CD4-positive, alpha-beta T cell (primary cell): ENCODE measurements around the gene ZNF91. TPM values are rescaled to one million over a fixed set of nuclear protein-coding genes. Genes with fewer than 3 reads are reported as not detected.
"Not testable (repeated sequence)": the region's sequence is repeated elsewhere in the genome, so short reads cannot be mapped to it uniquely, and the experiment has no call there.

Experiments used
- ATAC-seq: fragments of 200-7000 bp; cut with Tn5 transposase; one replicate; pipeline ENCODE4 v1.10.0; 2022; ENCODE audit warnings: mild to moderate bottlenecking; ENCODE audit not compliant: poor library complexity
- CTCF ChIA-PET: fragments of 350-600 bp; sonication (Branson Sonifier 250); formaldehyde crosslinking; loops from one replicate; lab custom pipeline; 2021; ENCODE audit warnings: antibody characterized with exemption, inconsistent platforms; lab: Charles Lee
- POLR2A ChIA-PET: fragments of 350-600 bp; sonication (Branson Sonifier 250); formaldehyde crosslinking; loops from one replicate; lab custom pipeline; 2021; ENCODE audit warnings: antibody characterized with exemption, inconsistent platforms; lab: Charles Lee
- DNase-seq, 14 experiments: peaks; one replicate each; pipeline ENCODE4 v3.0.0-alpha.2; 2013 to 2020; ENCODE audit warnings: mixed read lengths in 2 of 14
- H3K27ac ChIP-seq, 2 donors: one replicate each; pipeline versions ENCODE4 v1.5.1 to v1.7.0; 2013; ENCODE audit warnings: low read length in 2 of 2, low read depth in 1 of 2, mild to moderate bottlenecking in 1 of 2
- H3K27me3 ChIP-seq, 2 experiments: 1 replicate in 1 of 2; 2 replicates in 1 of 2; pipeline versions ENCODE4 v1.6.1 to v1.7.0; 2013; ENCODE audit warnings: low read length in 2 of 2, control low read depth in 1 of 2, mild to moderate bottlenecking in 1 of 2, moderate library complexity in 1 of 2; ENCODE audit not compliant: insufficient read depth in 2 of 2, control insufficient read depth in 1 of 2
- H3K36me3 ChIP-seq: one replicate; pipeline ENCODE4 v1.6.1; 2013; ENCODE audit warnings: low read length, control low read depth; ENCODE audit not compliant: insufficient read depth
- H3K4me1 ChIP-seq: one replicate; pipeline ENCODE4 v1.6.1; 2013; ENCODE audit warnings: low read length, control low read depth; ENCODE audit not compliant: insufficient read depth
- H3K4me3 ChIP-seq: one replicate; pipeline ENCODE4 v1.5.1; 2013; ENCODE audit warnings: mild to moderate bottlenecking, low read length, moderate library complexity
- H3K9me3 ChIP-seq, 2 experiments: 1 replicate in 1 of 2; 2 replicates in 1 of 2; pipeline versions ENCODE4 v1.6.1 to v1.7.0; 2013; ENCODE audit warnings: low read length in 2 of 2, mild to moderate bottlenecking in 2 of 2, control low read depth in 1 of 2, moderate library complexity in 1 of 2; ENCODE audit not compliant: control insufficient read depth in 1 of 2, insufficient read depth in 1 of 2
- H3K27ac Mint-ChIP-seq: one replicate; pipeline ENCODE4 v1.8.0; 2020; ENCODE audit warnings: mixed read lengths
- H3K27me3 Mint-ChIP-seq: one replicate; pipeline ENCODE4 v1.8.0; 2021; ENCODE audit warnings: mixed read lengths
- H3K36me3 Mint-ChIP-seq: one replicate; pipeline ENCODE4 v1.8.0; 2021; ENCODE audit warnings: low read depth, mixed read lengths
- H3K4me1 Mint-ChIP-seq: one replicate; pipeline ENCODE4 v1.8.0; 2021; ENCODE audit warnings: low read depth, mixed read lengths
- H3K4me3 Mint-ChIP-seq: one replicate; pipeline ENCODE4 v1.8.0; 2020; ENCODE audit warnings: mild to moderate bottlenecking, mixed read lengths
- H3K9me3 Mint-ChIP-seq: one replicate; pipeline ENCODE4 v1.8.0; 2020; ENCODE audit warnings: mixed read lengths
- intact Hi-C, 2 experiments: fragments of 100-400 bp; cut with DNase I in 1 of 2; cut with micrococcal nuclease in 1 of 2; formaldehyde crosslinking; loops; one replicate each; pipeline versions ENCODE4 v1.15.1 to v1.9.0; 2023 to 2025; cut with DNase I, micrococcal nuclease
- total RNA-seq, 174 experiments: library from RNA in 2 of 174; stranded (reverse) in 2 of 174; gene quantifications; one replicate each; pipeline ENCODE4 v1.2.3 and lab custom pipeline; 2021 to 2026
- TF ChIP-seq, protein P1 (sequence below): fragments of 200-600 bp; IDR thresholded peaks from one replicate; pipeline ENCODE4 v1.8.0; 2022; ENCODE audit warnings: antibody characterized with exemption, mild to moderate bottlenecking

ZNF91 gene
- total RNA-seq, 2 experiments from 2014 or later = 95.5 to 99.3 TPM

DNA sequence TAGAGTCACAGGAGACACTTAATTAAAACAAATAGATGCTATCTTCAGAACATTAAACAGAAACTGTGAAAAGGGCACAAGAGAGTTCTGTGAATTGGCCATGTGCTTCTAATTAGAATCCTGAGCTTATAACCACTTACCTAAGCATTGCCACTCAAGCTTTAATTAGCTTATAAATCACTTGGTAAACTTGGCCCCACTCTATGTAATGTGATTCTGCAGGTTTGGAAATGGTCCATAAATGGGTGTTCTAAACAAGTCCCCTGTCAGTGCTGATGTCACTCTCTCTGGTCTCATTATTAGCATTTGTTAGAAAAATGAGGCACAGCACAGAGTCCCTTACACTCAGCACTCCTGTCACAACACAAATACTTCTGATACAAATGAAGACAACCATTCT is 18.0 kb downstream of the ZNF91 start:
- no peak overlapping the region for H3K4me3 Mint-ChIP-seq
- Histone ChIP-seq H3K27me3 (no peaks in the 10 kb centered on the region), H3K4me1 (peaks cover 4% of the 10 kb centered on the region), H3K9me3 (peaks cover 37 to 81% of the 10 kb centered on the region in 2 experiments), H3K27ac (no peak overlapping the region), H3K4me3 (no peak overlapping the region), H3K36me3 (peaks cover 62% of the 10 kb centered on the region)
- H3K27me3 Mint-ChIP-seq = no peaks in the 10 kb centered on the region
- DNase-seq (no peak), ATAC-seq (no peak)
- no peak overlapping the region for H3K27ac Mint-ChIP-seq
- intact Hi-C loops = loop anchor here in 1 of 2 experiments (5.0 to 10.0 kb wide), 2 partner anchors 40 to 278 kb away; no protein-coding TSS in a partner anchor
- H3K4me1 Mint-ChIP-seq = peaks cover 10% of the 10 kb centered on the region
- TF ChIP-seq, protein P1, sequence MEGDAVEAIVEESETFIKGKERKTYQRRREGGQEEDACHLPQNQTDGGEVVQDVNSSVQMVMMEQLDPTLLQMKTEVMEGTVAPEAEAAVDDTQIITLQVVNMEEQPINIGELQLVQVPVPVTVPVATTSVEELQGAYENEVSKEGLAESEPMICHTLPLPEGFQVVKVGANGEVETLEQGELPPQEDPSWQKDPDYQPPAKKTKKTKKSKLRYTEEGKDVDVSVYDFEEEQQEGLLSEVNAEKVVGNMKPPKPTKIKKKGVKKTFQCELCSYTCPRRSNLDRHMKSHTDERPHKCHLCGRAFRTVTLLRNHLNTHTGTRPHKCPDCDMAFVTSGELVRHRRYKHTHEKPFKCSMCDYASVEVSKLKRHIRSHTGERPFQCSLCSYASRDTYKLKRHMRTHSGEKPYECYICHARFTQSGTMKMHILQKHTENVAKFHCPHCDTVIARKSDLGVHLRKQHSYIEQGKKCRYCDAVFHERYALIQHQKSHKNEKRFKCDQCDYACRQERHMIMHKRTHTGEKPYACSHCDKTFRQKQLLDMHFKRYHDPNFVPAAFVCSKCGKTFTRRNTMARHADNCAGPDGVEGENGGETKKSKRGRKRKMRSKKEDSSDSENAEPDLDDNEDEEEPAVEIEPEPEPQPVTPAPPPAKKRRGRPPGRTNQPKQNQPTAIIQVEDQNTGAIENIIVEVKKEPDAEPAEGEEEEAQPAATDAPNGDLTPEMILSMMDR = no peak
- H3K36me3 Mint-ChIP-seq = peaks cover 98% of the 10 kb centered on the region
- peaks cover 4% of the 10 kb centered on the region for H3K9me3 Mint-ChIP-seq
- CTCF ChIA-PET = no interaction called here
- POLR2A ChIA-PET = no interaction called here

DNA sequence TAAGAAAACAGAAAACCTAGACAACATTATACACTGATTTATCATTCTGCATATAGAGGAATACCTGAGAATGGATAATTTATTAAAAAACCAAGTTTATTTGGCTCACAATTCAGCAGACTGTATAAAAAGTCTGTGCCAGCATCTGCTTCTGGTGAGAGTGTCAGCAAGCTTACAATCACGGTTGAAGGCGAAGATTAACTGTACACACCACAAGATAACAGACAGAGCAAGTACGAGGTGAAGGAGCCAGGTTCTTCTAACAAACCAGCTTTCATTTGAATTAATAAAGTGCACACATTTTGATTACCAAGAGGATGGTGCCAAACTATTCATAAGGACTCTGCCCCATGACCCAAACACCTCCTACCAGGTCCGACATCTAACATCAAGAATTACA is 28.8 kb downstream of the ZNF91 start:
- no peak overlapping the region for H3K27ac ChIP-seq
- no peaks in the 10 kb centered on the region for H3K27me3 Mint-ChIP-seq
- ATAC-seq (no peak), DNase-seq (no peak)
- POLR2A ChIA-PET = no interaction called here
- no peaks in the 10 kb centered on the region for H3K27me3 ChIP-seq
- no peak overlapping the region for H3K4me3 Mint-ChIP-seq
- peaks cover 89% of the 10 kb centered on the region for H3K36me3 Mint-ChIP-seq
- H3K9me3 Mint-ChIP-seq = peaks cover 1% of the 10 kb centered on the region
- intact Hi-C loops = no loop called here
- H3K4me1 ChIP-seq = no peaks in the 10 kb centered on the region
- H3K4me3 ChIP-seq = no peak overlapping the region
- TF ChIP-seq, protein P1 = no peak
- peaks cover 43 to 81% of the 10 kb centered on the region in 2 experiments for H3K9me3 ChIP-seq
- no peak overlapping the region for H3K27ac Mint-ChIP-seq
- peaks cover 57% of the 10 kb centered on the region for H3K36me3 ChIP-seq
- CTCF ChIA-PET = no interaction called here
- H3K4me1 Mint-ChIP-seq = no peaks in the 10 kb centered on the region

DNA sequence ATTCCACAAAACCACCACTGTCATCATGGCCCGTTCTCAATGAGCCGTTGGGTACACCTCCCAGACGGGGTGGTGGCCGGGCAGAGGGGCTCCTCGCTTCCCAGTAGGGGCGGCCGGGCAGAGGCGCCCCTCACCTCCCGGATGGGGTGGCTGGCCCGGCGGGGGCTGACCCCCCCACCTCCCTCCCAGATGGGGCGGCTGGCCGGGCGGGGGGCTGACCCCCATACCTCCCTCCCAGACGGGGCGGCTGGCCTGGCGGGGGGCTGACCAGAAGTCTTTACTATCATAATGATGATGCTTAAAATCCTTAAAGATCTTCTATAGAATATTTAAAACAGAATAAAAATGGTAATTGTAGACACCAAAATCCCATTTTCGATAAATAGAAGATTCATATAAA is 29.2 kb downstream of the ZNF91 start:
- H3K27me3 Mint-ChIP-seq, H3K4me1 Mint-ChIP-seq, H3K4me3 ChIP-seq, CTCF ChIA-PET, H3K27ac Mint-ChIP-seq, POLR2A ChIA-PET, H3K4me1 ChIP-seq, H3K27ac ChIP-seq, H3K4me3 Mint-ChIP-seq, intact Hi-C loops, ATAC-seq, DNase-seq, H3K27me3 ChIP-seq, H3K9me3 Mint-ChIP-seq: not testable (repeated sequence)
- Histone ChIP-seq H3K9me3 (peaks cover 42 to 81% of the 10 kb centered on the region in 2 experiments), H3K36me3 (peaks cover 53% of the 10 kb centered on the region)
- H3K36me3 Mint-ChIP-seq = peaks cover 89% of the 10 kb centered on the region

DNA sequence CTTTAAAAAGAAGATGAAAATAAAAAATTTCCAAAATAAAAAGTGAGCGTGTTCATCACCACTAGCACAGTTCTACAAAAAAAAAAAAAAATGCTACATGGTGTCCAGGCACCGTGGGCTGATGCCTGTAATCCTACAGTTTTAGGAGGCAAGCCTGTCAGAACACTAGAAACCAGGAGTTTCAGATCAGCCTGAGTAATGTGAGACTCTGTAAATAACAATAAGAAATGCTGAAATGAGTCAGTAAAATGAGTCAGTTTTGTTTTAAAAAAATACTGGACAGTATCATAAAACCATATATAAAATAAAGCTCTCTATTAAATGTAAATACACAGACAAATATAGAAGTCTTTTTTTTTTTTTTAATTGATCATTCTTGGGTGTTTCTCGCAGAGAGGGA is 30.0 kb downstream of the ZNF91 start:
- TF ChIP-seq, protein P1 = no peak
- Mint-ChIP-seq H3K4me3 (no peak overlapping the region), H3K27me3 (no peaks in the 10 kb centered on the region), H3K27ac (no peak overlapping the region), H3K4me1 (no peaks in the 10 kb centered on the region), H3K36me3 (peaks cover 89% of the 10 kb centered on the region), H3K9me3 (no peaks in the 10 kb centered on the region)
- no peak overlapping the region for H3K27ac ChIP-seq
- ATAC-seq (no peak), DNase-seq (no peak)
- no peaks in the 10 kb centered on the region for H3K27me3 ChIP-seq
- peaks cover 36 to 81% of the 10 kb centered on the region in 2 experiments for H3K9me3 ChIP-seq
- H3K4me3 ChIP-seq = no peak overlapping the region
- peaks cover 45% of the 10 kb centered on the region for H3K36me3 ChIP-seq
- no peaks in the 10 kb centered on the region for H3K4me1 ChIP-seq
- intact Hi-C loops = no loop called here
- CTCF ChIA-PET = no interaction called here
- POLR2A ChIA-PET = no interaction called here

DNA sequence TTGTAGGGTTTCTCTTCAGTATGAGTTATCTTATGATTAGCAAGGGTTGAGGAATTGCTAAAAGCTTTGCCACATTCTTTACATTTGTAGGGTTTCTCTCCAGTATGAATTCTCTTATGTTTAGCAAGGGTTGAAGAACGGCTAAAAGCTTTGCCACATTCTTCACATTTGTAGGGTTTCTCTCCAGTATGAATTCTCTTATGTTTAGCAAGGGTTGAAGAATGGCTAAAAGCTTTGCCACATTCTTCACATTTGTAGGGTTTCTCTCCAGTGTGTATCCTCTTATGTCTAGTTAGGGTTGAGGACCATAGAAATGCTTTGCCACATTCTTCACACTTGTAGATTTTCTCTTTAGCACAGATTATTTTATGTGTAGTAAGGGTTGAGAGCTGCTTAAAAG is 33.4 kb downstream of the ZNF91 start:
- H3K36me3 Mint-ChIP-seq = peaks cover 94% of the 10 kb centered on the region
- intact Hi-C loops, H3K4me3 ChIP-seq, H3K27ac ChIP-seq, H3K27me3 Mint-ChIP-seq, POLR2A ChIA-PET, H3K27ac Mint-ChIP-seq, ATAC-seq, DNase-seq, CTCF ChIA-PET, H3K9me3 Mint-ChIP-seq, H3K4me1 ChIP-seq, H3K27me3 ChIP-seq, H3K4me3 Mint-ChIP-seq, H3K4me1 Mint-ChIP-seq: not testable (repeated sequence)
- peaks cover 25% of the 10 kb centered on the region for H3K36me3 ChIP-seq
- H3K9me3 ChIP-seq = peaks cover 30 to 90% of the 10 kb centered on the region in 2 experiments
